ENCODE measurements around the gene RERE.
"Not testable (repeated sequence)": the region's sequence is repeated elsewhere in the genome, so short reads cannot be mapped to it uniquely, and the experiment has no call there.

The RERE gene

DNA sequence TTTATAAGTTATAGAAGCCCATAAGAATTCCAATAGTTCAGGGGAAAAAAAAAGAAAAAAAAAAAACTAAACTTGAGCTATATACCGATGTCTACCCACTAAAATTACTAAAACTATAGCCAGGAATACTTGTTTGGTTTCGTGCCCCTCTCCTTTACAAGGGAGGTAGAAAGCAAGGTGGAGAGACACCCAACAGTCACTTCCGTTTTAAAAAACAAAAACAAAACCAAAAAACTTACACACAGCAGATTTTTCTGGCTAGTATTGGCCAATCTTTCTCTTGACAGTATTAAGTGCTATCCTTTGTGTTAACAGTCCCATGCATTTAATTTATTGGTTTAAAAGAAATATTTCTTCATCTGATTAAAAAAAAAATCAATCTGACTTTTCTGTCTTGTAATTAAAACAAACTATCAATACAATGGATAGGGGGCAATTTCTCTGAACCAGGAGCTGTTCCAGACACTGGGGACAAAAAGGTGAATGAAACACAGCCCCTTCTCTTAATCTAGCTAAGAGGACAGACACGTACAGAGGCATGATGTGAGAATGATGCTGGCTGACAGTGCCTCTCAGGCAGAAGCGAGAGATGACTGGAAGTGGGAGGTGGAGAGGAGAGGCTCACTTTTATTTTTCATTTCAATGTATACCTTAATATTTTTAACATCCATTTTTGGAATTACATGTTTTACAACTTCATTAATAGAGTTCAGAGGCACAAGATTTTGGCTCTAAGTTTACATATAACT is 214.8 kb downstream of the RERE start:
- H3K9ac ChIP-seq (ENCODE audit: low read length) = no peak overlapping the region
- H3K27ac ChIP-seq (ENCODE audit: low read depth, low read length) = no peak overlapping the region
- no peaks in the 10 kb centered on the region for H3K9me3 ChIP-seq (ENCODE audit: control insufficient read depth, insufficient read depth, low read depth, low read length)
- H3K4me1 ChIP-seq (ENCODE audit: control insufficient read depth, insufficient read depth, low read length) = peaks cover 23% of the 10 kb centered on the region
- H3K36me3 ChIP-seq (ENCODE audit: control insufficient read depth, insufficient read depth, low read length) = no peaks in the 10 kb centered on the region
- H3K27me3 ChIP-seq (ENCODE audit: control insufficient read depth, insufficient read depth, low read length) = no peaks in the 10 kb centered on the region
- H3K4me3 ChIP-seq (ENCODE audit: low read depth, low read length) = no peak overlapping the region

DNA sequence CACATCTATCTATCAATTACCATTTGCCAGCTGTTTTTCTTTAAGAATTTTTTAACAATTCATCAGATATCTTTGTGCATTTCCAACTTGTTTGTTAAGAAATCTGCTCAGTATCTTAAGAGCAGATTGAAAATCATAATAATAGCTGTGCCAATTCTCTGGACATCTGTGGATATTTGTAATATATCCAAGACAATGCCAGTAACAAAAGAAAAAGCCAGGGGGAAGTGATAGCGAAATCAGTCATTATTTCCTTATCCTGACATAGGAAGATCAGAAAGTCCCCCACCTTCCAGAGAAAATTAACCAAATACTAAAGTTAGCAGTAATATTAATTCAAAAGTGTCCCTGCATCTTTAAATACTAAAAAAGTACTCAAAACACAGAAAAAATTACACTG is 217.1 kb downstream of the RERE start:
- Histone ChIP-seq H3K9me3 (ENCODE audit: control insufficient read depth, insufficient read depth, low read depth, low read length) (no peaks in the 10 kb centered on the region), H3K27ac (ENCODE audit: low read depth, low read length) (no peak overlapping the region), H3K36me3 (ENCODE audit: control insufficient read depth, insufficient read depth, low read length) (no peaks in the 10 kb centered on the region), H3K27me3 (ENCODE audit: control insufficient read depth, insufficient read depth, low read length) (no peaks in the 10 kb centered on the region), H3K9ac (ENCODE audit: low read length) (no peak overlapping the region), H3K4me3 (ENCODE audit: low read depth, low read length) (no peak overlapping the region), H3K4me1 (ENCODE audit: control insufficient read depth, insufficient read depth, low read length) (peaks cover 23% of the 10 kb centered on the region)

DNA sequence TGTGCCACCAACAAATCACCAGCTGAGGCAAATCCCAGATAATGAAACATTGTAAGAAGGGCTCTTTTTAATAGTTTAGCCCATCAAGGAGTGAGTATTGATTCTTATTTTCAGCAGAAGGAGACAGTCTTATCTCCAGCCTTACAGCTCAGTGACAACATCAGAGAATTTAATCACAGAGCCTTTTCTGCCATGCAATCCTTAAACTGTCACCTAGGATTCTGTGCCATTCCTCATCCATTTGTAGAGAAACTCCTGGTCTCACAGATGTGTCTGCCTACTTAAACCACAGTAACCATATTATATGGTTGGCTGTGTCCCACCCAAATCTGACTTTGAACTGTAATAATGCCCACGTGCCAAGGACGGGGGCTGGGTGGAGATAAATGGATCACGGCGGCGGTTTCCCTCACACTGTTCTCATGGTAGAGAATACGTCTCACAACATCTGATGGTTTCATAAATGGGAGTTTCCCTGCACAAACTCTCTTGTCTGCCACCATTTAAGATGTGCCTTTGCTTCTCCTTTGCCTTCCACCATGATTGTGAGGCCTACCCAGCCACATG is 217.7 kb downstream of the RERE start:
- Histone ChIP-seq H3K9ac (ENCODE audit: low read length) (no peak overlapping the region), H3K4me1 (ENCODE audit: control insufficient read depth, insufficient read depth, low read length) (peaks cover 23% of the 10 kb centered on the region), H3K27ac (ENCODE audit: low read depth, low read length) (no peak overlapping the region), H3K4me3 (ENCODE audit: low read depth, low read length) (no peak overlapping the region), H3K27me3 (ENCODE audit: control insufficient read depth, insufficient read depth, low read length) (no peaks in the 10 kb centered on the region), H3K9me3 (ENCODE audit: control insufficient read depth, insufficient read depth, low read depth, low read length) (no peaks in the 10 kb centered on the region), H3K36me3 (ENCODE audit: control insufficient read depth, insufficient read depth, low read length) (no peaks in the 10 kb centered on the region; the same call in 1 of the 2 replicates)

DNA sequence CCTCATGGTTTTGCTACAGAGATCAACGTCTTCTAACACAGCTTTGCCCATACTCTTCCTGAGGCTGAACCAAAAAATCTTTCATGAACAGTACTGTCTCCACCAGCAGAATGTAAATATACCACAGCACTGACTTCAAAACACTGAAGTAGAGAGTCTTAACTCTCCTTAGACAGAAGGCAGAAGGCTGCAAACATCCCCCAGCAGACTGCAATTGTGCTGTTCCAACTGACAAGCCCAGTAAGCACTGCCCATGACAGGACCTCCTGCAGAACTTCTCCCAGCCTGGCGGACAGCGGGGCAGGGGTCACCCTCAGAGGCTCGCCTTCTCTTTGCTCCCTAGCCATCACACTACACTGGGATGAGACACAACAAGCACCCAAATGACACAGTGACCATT is 218.7 kb downstream of the RERE start:
- Histone ChIP-seq H3K9ac (ENCODE audit: low read length) (no peak overlapping the region), H3K4me3 (ENCODE audit: low read depth, low read length) (no peak overlapping the region), H3K9me3 (ENCODE audit: control insufficient read depth, insufficient read depth, low read depth, low read length) (no peaks in the 10 kb centered on the region), H3K27ac (ENCODE audit: low read depth, low read length) (no peak overlapping the region), H3K4me1 (ENCODE audit: control insufficient read depth, insufficient read depth, low read length) (peaks cover 18% of the 10 kb centered on the region), H3K27me3 (ENCODE audit: control insufficient read depth, insufficient read depth, low read length) (no peaks in the 10 kb centered on the region), H3K36me3 (ENCODE audit: control insufficient read depth, insufficient read depth, low read length) (peaks cover 4% of the 10 kb centered on the region; the same call in 1 of the 2 replicates)

DNA sequence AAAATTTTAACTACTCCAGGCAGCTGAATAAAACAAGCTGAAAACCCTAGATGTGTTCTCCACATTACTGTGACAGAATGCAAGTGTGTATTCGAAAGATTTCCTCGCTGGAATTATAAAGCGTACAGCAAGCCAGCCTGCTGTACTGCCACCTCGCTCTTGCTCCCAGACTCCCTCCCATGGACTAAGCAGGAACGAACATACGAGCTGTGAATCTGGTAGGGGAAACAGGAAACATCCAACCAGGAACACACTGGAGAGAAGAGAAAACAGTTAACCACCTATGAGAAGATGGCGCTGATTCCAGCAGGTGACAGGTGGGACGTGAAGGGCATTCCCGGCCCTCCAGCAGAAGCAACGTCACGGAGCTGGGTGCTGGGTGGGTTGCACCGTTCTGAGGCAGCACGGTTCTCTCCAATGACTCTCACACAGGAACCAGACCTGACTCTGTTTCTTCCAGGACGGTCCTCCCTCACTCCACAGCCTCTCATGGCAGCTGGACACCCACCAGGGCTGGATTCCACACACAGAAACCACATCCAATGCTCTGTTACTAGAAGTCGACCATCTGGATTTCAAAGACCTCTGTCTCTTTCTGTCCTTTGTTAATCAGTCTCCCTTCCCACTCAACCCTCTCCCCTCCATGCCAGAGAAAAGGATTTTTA is 219.2 kb downstream of the RERE start:
- Histone ChIP-seq H3K9ac (ENCODE audit: low read length) (no peak overlapping the region), H3K9me3 (ENCODE audit: control insufficient read depth, insufficient read depth, low read depth, low read length) (peaks cover 5% of the 10 kb centered on the region; the same call in 1 of the 2 replicates), H3K4me1 (ENCODE audit: control insufficient read depth, insufficient read depth, low read length) (peaks cover 17% of the 10 kb centered on the region), H3K27me3 (ENCODE audit: control insufficient read depth, insufficient read depth, low read length) (no peaks in the 10 kb centered on the region), H3K27ac (ENCODE audit: low read depth, low read length) (no peak overlapping the region), H3K4me3 (ENCODE audit: low read depth, low read length) (no peak overlapping the region), H3K36me3 (ENCODE audit: control insufficient read depth, insufficient read depth, low read length) (peaks cover 4% of the 10 kb centered on the region; the same call in 1 of the 2 replicates)

DNA sequence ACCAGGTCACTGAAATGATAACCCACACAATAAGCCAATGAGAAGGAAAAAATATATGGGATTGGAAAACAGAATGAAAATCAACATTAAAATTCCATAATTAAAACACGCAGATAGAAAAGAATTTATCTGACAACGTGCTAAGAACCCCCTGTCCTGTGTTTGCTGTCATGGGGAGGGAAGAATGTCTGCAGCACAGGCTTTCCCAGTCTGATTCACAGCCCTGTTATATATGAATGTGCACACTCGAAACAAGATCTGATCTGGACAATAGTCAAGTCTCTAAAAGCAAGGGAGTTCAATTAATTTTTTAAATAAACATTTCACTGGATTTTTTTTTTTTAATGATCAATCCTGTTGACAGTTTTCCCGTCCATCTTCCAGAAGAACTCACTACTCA is 220.0 kb downstream of the RERE start:
- no peaks in the 10 kb centered on the region for H3K27me3 ChIP-seq (ENCODE audit: control insufficient read depth, insufficient read depth, low read length)
- no peak overlapping the region for H3K27ac ChIP-seq (ENCODE audit: low read depth, low read length)
- peaks cover 23% of the 10 kb centered on the region for H3K4me1 ChIP-seq (ENCODE audit: control insufficient read depth, insufficient read depth, low read length)
- H3K9me3 ChIP-seq (ENCODE audit: control insufficient read depth, insufficient read depth, low read depth, low read length) = peaks cover 5% of the 10 kb centered on the region; the same call in 1 of the 2 replicates
- H3K4me3 ChIP-seq (ENCODE audit: low read depth, low read length) = no peak overlapping the region
- H3K36me3 ChIP-seq (ENCODE audit: control insufficient read depth, insufficient read depth, low read length) = peaks cover 4% of the 10 kb centered on the region; the same call in 1 of the 2 replicates
- no peak overlapping the region for H3K9ac ChIP-seq (ENCODE audit: low read length)

DNA sequence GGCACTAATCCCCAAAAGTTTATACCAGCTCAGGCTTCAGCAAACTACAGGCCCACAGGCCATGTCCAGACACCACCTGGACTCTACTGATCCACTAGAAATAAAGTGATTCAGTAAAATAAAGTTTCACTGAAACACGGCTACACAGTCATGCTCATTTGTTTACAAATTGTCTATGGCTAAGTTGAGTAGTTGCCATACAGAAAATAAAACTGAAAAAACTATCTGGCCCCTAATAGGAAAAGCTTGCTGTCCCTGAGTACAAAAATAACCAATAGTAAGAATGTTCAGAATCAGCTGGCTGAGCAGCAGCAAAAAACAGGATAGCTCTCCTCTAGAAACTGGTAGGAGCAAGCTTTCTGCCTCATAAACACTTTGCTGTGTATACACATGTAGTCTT is 221.5 kb downstream of the RERE start:
- Histone ChIP-seq H3K36me3 (ENCODE audit: control insufficient read depth, insufficient read depth, low read length) (peaks cover 4% of the 10 kb centered on the region; the same call in 1 of the 2 replicates), H3K27ac (ENCODE audit: low read depth, low read length) (no peak overlapping the region), H3K27me3 (ENCODE audit: control insufficient read depth, insufficient read depth, low read length) (no peaks in the 10 kb centered on the region), H3K9ac (ENCODE audit: low read length) (no peak overlapping the region), H3K9me3 (ENCODE audit: control insufficient read depth, insufficient read depth, low read depth, low read length) (peaks cover 5% of the 10 kb centered on the region; the same call in 1 of the 2 replicates), H3K4me3 (ENCODE audit: low read depth, low read length) (no peak overlapping the region), H3K4me1 (ENCODE audit: control insufficient read depth, insufficient read depth, low read length) (peaks cover 36% of the 10 kb centered on the region)

DNA sequence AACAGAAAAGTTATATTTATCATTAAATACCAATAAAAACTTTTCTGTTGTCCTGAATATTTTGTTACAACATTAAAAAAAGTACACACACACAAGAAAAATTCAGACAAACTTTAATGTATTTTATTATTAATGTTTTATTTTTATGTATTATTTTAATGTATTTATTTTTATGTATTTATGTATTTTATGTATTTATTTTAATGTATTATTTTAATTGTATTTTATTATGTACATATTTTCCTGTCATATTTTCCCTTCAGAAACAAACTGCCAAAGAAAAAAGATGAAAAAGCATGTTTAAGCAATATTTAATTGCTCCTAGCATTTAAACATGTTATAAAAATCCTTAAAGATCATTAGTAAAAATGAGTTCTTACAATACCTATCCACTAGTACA is 222.1 kb downstream of the RERE start:
- peaks cover 4% of the 10 kb centered on the region; the same call in 1 of the 2 replicates for H3K36me3 ChIP-seq (ENCODE audit: control insufficient read depth, insufficient read depth, low read length)
- no peak overlapping the region for H3K9ac ChIP-seq (ENCODE audit: low read length)
- H3K4me3 ChIP-seq (ENCODE audit: low read depth, low read length) = no peak overlapping the region
- no peaks in the 10 kb centered on the region for H3K27me3 ChIP-seq (ENCODE audit: control insufficient read depth, insufficient read depth, low read length)
- peaks cover 42% of the 10 kb centered on the region for H3K4me1 ChIP-seq (ENCODE audit: control insufficient read depth, insufficient read depth, low read length)
- H3K9me3 ChIP-seq (ENCODE audit: control insufficient read depth, insufficient read depth, low read depth, low read length) = peaks cover 5% of the 10 kb centered on the region; the same call in 1 of the 2 replicates
- H3K27ac ChIP-seq (ENCODE audit: low read depth, low read length) = no peak overlapping the region

DNA sequence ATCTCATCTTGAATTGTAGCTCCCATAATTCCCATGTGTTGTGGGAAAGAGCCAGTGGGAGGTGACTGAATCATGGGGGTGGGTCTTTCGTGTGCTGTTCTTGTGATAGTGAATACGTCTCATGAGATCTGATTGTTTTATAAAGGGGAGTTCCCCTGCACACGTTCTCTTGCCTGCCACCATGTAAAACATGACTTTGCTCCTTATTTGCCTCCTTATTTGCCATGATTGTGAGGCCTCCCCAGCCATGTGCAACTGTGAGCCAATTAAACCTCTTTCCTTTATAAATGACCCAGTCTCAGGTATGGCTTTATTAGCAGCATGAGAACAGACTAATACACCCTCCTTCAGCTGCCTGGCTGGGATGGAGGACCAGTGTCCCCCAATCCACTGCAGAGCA is 224.1 kb downstream of the RERE start:
- H3K9me3 ChIP-seq (ENCODE audit: control insufficient read depth, insufficient read depth, low read depth, low read length); H3K9ac ChIP-seq (ENCODE audit: low read length); H3K27ac ChIP-seq (ENCODE audit: low read depth, low read length); H3K27me3 ChIP-seq (ENCODE audit: control insufficient read depth, insufficient read depth, low read length); H3K36me3 ChIP-seq (ENCODE audit: control insufficient read depth, insufficient read depth, low read length); H3K4me3 ChIP-seq (ENCODE audit: low read depth, low read length): not testable (repeated sequence)
- H3K4me1 ChIP-seq (ENCODE audit: control insufficient read depth, insufficient read depth, low read length) = peaks cover 31% of the 10 kb centered on the region

DNA sequence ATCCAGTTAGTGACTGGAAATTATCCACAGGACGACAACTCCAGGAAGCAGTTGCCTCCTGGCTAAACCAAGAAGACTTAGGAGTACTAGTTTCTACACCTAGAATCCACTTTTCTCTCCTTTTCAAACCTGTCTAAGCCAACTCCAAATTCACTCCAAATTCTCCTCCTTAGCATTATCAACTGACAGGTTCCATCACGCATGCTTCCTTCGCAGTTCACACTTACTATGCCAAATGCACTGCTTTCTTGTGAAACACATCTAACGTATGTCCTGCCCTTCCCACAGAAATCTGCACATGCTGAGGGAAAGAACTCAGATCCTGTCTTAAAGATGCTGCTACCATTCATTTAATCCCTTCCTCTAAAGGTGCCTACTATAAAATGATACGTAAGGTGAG is 225.9 kb downstream of the RERE start:
- peaks cover 4% of the 10 kb centered on the region; the same call in 1 of the 2 replicates for H3K36me3 ChIP-seq (ENCODE audit: control insufficient read depth, insufficient read depth, low read length)
- peaks cover 40% of the 10 kb centered on the region for H3K4me1 ChIP-seq (ENCODE audit: control insufficient read depth, insufficient read depth, low read length)
- no peaks in the 10 kb centered on the region for H3K27me3 ChIP-seq (ENCODE audit: control insufficient read depth, insufficient read depth, low read length)
- peaks cover 5% of the 10 kb centered on the region; the same call in 1 of the 2 replicates for H3K9me3 ChIP-seq (ENCODE audit: control insufficient read depth, insufficient read depth, low read depth, low read length)
- H3K27ac ChIP-seq (ENCODE audit: low read depth, low read length) = no peak overlapping the region
- H3K4me3 ChIP-seq (ENCODE audit: low read depth, low read length) = no peak overlapping the region
- no peak overlapping the region for H3K9ac ChIP-seq (ENCODE audit: low read length)

All from HUES6 (cell line).